ENCODE measurements around the gene UST. TPM values are rescaled to one million over a fixed set of nuclear protein-coding genes. Genes with fewer than 3 reads are reported as not detected.

The UST gene
- total and polyA plus RNA-seq, 2 of the 8 experiments (the other 6 are each of a cell fraction or from before 2014, with no cell fraction given): 13.5 to 34.5 TPM

GRCh38 chr6:148926478-148926877 lies 179.6 kb downstream of the UST start (continued):
- TF ChIP-seq CHD7 (IDR thresholded peaks at IDR 0.05; ENCODE audit: insufficient replicate concordance, low read length) (no peak), BACH1 (IDR thresholded peaks at IDR 0.05; ENCODE audit: low read length) (no peak), POU5F1 (IDR thresholded peaks at IDR 0.05; ENCODE audit: low read depth, low read length) (no peak), RAD21 (IDR thresholded peaks at IDR 0.05 in 1 of 2, conservative IDR thresholded peaks at IDR 0.05 in 1 of 2; ENCODE audit: low read depth in 2 of 2, low read length in 2 of 2) (no peak)

All from H1 (cell line).